Measurements from ENCODE around the gene ITPR2. TPM values are rescaled to one million over a fixed set of nuclear protein-coding genes. Genes with fewer than 3 reads are reported as not detected.
"Not testable (repeated sequence)": the region's sequence is repeated elsewhere in the genome, so short reads cannot be mapped to it uniquely, and the experiment has no call there.

The ITPR2 gene
- total RNA-seq, 1 experiment from 2014 or later = 17.5 TPM

DNA sequence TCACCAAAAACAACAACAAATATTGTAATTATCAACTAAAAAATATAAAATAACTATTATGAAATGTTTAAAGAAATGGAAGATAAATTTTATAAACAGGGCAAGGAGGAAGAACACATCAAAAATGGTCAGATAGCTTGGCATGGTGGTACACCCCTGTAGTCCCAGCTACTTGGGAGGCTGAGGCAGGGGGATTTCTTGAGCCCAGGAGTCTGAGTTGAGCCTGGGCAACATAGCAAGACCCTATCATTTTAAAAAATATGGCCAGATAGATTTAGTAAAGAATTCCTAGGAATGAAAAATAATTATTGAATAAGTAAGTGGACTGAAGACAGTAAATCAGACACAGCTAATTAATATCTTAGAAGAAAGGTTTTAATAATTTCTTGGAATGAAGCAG lies 32.6 kb downstream of the ITPR2 start:
- in situ Hi-C loops (cut with HindIII; ENCODE audit: low sequenced_read_pairs) = no loop called here
- DNase-seq (ENCODE audit: low spot score) = no peak

DNA sequence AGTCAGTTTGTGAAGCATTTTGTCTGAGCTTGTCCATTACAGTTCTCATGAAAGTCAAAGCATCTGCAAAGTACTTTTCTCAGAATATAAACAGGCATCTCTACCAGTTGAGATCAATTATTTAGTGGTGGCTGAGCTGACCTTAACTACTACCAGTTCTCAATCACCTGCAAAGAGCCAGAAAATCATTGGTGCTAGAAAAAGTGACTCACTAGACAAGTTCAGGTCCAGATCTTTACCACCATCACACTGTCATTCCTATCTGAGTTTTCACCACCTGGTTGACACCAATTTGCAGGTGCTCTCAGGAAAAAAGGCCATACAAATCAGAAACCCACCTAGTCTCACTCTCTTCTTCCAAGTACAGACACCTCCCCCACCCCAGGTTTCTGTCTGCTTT lies 33.3 kb downstream of the ITPR2 start:
- in situ Hi-C loops (cut with HindIII; ENCODE audit: low sequenced_read_pairs) = no loop called here
- no peak for DNase-seq (ENCODE audit: low spot score)

DNA sequence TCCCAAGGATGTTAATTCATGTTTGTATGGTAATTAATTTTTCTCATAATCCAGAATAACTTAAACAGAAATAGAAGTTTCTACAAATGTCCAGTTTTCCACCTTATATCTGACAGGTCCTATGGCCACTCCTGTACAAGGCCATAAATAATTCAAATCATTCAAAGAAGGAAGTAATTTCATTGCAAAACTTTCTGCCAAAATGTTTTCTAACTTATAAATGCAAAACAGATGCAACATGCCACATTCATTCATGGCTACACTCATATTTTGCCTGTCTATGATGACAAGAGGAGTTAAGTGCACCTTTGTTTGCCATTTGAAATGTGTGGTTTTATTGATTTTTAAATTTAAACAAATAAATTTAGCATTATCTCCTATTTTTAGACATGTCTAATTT lies 34.4 kb downstream of the ITPR2 start:
- in situ Hi-C loops (cut with HindIII; ENCODE audit: low sequenced_read_pairs) = no loop called here
- DNase-seq (ENCODE audit: low spot score) = no peak

- DNase-seq (ENCODE audit: low spot score) = no peak
Observed at GRCh38 chr12:26798023-26798422, 35.0 kb downstream of the ITPR2 start.

DNA sequence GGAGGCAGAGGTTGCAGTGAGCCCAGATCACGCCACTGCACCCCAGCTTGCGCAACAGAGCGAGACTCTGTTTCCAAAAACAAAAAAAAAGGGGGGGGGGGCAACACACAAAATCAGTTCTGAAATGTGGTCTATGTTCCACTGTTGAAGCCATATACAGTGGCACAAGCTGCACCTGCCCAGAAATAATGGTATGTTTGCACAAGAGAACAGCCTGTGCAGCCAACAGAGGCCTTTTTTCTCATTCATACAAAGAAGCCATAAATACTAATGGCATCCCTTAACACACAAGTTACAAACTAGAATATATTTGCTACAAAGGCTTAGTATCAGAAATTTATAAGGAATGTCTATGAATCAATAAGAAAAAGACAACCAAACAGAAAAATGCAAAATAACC lies 37.1 kb downstream of the ITPR2 start:
- in situ Hi-C loops (cut with HindIII; ENCODE audit: low sequenced_read_pairs) = no loop called here
- no peak for DNase-seq (ENCODE audit: low spot score)

More at GRCh38 chr12:26798023-26798422, 35.0 kb downstream of the ITPR2 start:
- in situ Hi-C loops (cut with HindIII; ENCODE audit: low sequenced_read_pairs) = no loop called here

DNA sequence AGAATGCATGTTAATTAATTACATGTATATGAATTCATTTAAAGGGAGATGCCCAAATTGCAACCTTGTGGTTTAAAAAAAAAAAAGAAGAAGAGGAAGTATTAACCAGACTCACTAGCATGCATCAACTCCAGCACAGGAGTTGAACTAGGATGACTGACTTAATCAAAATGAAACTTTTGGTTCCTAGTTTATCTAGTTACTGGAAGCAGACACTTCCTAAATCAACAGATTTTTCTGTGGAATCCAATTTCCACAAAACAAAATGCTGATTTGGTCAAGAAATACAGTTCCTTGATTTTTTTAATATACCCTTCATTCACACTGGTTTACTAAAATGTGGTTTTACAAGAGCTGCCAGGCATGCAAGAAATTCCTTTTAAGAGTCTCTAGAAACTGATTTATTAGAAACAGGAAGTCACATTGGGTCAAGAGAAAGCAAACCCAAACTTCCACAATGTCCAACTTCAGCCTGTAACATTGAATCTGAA lies 41.6 kb downstream of the ITPR2 start:
- in situ Hi-C loops (cut with HindIII; ENCODE audit: low sequenced_read_pairs) = no loop called here
- DNase-seq (ENCODE audit: low spot score) = no peak

DNA sequence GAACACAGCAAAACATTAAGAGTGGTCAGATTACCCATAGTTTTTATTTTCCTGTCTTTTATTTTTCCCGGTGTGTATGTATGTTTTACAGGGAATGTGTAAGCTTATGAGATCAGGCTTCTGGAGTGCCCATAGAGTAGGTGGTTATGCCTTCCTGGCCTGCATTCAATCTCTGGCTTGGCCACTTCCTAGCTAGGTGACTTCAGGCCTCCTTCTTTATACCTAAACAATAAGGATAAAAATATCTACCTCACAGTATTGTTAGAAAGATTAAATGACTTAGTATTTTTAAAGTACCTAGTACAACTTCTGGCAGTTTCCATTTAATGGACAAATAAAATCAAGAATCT lies 42.4 kb downstream of the ITPR2 start:
- in situ Hi-C loops (cut with HindIII; ENCODE audit: low sequenced_read_pairs) = no loop called here
- no peak for DNase-seq (ENCODE audit: low spot score)

DNA sequence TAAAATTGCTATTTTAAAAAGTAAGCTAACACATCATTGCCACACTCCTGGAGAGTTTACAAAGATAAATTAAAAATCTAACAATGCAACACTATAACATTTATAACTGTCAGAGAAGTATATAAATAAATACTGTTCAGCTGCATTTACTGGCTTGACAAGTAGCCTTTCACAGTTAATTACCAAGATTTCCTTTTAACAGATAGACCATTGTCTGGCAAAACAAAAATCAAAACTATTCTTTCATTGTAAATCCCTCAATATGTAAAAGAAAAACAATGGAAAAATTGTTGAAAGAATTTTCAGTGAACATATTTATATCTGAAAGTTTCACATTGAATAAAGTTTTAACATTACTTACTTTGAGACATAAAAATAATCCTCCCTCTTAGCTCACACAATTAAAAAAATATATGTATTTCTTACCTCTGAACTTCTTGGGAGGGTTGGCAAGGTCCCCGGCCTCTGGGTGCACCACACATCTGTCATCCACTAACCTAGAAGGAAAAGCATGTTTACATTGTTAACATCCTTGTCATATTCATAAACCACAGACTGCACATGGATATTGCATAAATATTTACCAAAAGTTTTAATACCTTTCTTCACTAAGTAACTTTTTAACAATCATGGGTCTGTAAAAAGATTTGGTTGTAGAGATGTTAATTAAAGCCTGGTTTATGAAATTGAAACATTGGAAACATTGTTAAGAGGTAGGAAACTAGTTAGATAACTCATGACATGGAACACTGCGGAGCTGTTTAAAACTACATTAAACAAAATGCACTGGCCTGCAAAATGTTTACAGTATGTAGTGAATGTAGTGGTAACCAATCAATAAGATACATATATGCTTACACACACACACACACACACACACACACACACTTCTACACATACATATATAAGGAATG lies 43.0 kb downstream of the ITPR2 start:
- in situ Hi-C loops (cut with HindIII; ENCODE audit: low sequenced_read_pairs) = no loop called here
- no peak for DNase-seq (ENCODE audit: low spot score)

DNA sequence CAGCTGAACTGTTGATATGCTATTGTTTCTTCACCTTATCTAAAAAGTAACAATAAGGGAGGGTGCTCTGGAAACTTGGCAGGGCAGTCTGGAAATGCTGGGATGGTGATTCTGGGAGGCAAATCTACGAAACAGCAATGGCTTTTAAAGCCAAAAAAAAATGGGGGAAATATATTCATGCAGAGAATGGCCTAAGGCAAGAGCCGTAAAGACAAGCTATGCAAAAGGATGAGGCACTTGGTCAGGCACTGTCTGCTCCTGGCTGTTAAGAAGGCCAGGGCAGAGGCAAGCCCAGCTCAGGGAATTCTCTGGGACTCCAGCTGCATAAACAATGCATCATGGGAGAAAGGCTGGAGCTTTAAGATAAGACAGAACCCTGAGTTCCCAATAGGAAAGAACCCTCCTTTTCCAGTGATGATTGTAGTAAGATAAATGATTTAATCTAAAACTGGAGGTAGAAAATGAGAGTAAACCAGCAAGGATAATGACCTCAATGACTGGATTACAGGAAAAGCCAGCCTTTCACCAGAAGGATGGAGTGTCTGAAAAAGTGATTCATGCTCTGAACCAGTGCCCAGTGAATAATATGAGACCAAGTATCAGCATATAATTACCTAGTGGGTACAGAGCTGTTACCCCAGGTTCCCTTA lies 46.0 kb downstream of the ITPR2 start:
- DNase-seq (ENCODE audit: low spot score) = no peak
- in situ Hi-C loops (cut with HindIII; ENCODE audit: low sequenced_read_pairs) = no loop called here

DNA sequence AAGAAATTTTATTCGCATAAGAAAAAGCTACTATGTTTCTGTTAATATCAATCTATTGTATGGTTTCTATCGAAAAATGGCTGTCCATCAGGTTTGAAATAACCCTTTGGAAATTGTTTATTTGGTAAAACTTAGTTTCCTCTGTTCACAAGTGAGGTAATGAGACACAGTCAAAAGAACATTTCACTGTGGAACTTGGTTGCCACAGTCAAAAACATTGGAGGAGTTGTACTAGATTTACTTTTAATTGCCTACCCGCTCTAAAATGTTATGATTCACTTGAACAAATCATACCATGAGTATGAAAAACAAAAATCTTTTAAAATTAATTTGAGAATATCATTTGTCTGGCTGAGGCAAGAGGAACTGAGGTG lies 46.5 kb downstream of the ITPR2 start:
- no peak for DNase-seq (ENCODE audit: low spot score)
- in situ Hi-C loops (cut with HindIII; ENCODE audit: low sequenced_read_pairs) = no loop called here

GRCh38 chr12:26783816-26784379 lies 49.1 kb downstream of the ITPR2 start:
- DNase-seq (ENCODE audit: low spot score); in situ Hi-C loops (cut with HindIII; ENCODE audit: low sequenced_read_pairs): not testable (repeated sequence)

- in situ Hi-C loops (cut with HindIII; ENCODE audit: low sequenced_read_pairs) = no loop called here
- DNase-seq (ENCODE audit: low spot score) = no peak
Observed at GRCh38 chr12:26783131-26783526, 49.9 kb downstream of the ITPR2 start.

- in situ Hi-C loops (cut with HindIII; ENCODE audit: low sequenced_read_pairs) = no loop called here
- DNase-seq (ENCODE audit: low spot score) = no peak
Observed at GRCh38 chr12:26782372-26783130, 50.4 kb downstream of the ITPR2 start.

DNA sequence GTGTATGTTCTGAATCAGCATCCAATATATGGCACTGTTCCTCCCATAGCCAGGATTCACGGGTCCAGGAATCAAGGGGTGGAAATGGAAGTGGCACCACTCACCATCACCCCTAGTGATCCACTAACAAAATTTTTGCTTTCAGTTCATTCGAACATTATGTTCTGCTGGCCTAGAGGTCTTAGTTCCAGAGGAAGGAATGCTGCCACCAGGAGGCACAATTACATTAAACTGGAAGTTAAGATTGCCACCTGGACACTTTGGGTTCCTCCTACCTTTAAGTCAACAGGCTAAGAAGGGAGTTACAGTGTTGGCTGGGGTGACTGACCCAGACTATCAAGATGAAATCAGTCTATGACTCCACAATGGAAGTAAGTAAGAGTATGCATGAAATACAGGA lies 52.3 kb downstream of the ITPR2 start:
- DNase-seq (ENCODE audit: low spot score); in situ Hi-C loops (cut with HindIII; ENCODE audit: low sequenced_read_pairs): not testable (repeated sequence)

- in situ Hi-C loops (cut with HindIII; ENCODE audit: low sequenced_read_pairs); DNase-seq (ENCODE audit: low spot score): not testable (repeated sequence)
Observed at GRCh38 chr12:26778173-26778775, 54.7 kb downstream of the ITPR2 start.

DNA sequence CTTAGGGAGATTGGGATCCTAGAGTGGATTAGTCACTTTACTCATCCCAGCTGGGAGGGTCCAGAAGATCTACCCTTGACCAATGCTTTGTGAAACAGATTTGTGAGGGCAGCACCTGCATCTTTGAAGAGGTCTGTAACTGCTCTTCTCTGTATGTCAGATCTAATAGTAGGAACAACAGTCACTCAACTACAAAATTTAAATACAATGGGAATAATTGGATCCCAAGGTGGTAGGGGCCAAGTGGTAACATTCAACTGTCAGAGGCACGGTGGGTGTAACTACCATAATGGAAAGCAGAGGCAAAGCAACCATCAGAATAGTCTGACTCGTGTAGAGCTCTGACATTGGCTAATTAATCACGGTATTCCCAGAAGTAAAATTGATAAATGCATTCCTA lies 55.8 kb downstream of the ITPR2 start:
- no peak for DNase-seq (ENCODE audit: low spot score)
- in situ Hi-C loops (cut with HindIII; ENCODE audit: low sequenced_read_pairs) = no loop called here

DNA sequence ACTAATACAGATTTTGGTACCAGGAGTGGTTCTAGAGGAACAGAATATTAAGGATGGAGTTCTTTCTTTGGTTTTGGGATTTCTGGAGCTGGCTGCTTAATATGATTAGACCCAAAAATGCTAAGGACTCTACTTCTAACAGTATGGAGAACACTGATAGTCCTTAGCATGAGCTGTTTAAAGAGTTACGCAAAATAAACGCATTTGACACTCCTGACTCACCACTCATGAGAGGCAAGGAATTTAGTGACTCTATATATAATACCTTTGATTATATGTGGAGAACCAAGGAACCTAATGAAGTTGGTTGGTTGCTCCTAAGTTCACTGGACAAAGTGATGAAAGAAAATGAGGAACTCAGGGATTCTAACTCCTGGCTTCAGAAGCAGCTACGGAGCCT lies 57.0 kb downstream of the ITPR2 start:
- DNase-seq (ENCODE audit: low spot score); in situ Hi-C loops (cut with HindIII; ENCODE audit: low sequenced_read_pairs): not testable (repeated sequence)

DNA sequence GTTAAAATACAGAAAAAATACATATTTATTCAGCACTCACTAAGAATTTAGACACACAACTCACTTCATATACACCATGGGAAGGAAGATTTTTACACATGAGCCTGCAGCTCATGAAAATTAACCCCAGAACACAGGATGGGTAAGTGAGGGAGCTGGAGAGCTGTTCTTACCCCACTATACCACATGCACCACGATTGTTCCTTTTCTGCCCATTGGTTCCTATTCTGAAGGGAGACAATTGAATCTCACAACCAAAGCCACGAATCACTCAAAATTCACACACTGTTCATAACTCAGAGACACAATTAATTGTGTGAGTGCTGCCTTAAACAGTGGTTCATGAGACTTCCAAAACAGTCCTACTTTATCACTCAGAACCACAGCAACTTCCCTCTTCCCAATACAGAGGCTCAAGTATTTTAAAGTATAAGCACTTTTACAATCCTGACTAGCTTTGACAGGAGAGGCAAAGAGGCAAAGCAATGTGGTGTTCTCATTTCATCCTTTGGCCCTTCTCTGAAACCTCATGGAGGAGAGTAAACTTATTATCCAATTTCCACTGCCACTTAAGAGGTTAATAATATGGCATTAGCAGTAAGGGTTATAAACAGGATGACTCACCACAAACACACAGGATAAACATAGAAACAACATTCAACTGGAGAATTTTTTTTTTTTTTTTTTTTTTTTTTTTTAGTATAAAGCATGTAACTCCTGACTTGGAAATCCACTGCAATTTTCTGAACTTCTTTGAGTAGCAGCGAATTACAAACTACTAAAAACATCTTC lies 59.5 kb downstream of the ITPR2 start:
- no peak for DNase-seq (ENCODE audit: low spot score)
- in situ Hi-C loops (cut with HindIII; ENCODE audit: low sequenced_read_pairs) = no loop called here
